DOHH2 (cell line): ENCODE results near the gene OR1N1.

ENCODE experiments used
- EZH2phosphoT487 ChIP-seq: fragments of 200-600 bp; sonication (generic); IDR thresholded peaks from 2 replicates; pipeline ENCODE4 v1.6.1; 2017; ENCODE audit warnings: borderline replicate concordance, mild to moderate bottlenecking, antibody characterized with exemption, low read length, moderate library complexity, mixed read lengths
- TF ChIP-seq, protein P1 (sequence below): fragments of 200-600 bp; sonication (generic); IDR thresholded peaks from one replicate; pipeline ENCODE4 v1.5.1; 2014; ENCODE audit warnings: antibody characterized with exemption, mild to moderate bottlenecking, low read depth, low read length; ENCODE audit not compliant: poor library complexity, severe bottlenecking

- TF ChIP-seq, protein P1, sequence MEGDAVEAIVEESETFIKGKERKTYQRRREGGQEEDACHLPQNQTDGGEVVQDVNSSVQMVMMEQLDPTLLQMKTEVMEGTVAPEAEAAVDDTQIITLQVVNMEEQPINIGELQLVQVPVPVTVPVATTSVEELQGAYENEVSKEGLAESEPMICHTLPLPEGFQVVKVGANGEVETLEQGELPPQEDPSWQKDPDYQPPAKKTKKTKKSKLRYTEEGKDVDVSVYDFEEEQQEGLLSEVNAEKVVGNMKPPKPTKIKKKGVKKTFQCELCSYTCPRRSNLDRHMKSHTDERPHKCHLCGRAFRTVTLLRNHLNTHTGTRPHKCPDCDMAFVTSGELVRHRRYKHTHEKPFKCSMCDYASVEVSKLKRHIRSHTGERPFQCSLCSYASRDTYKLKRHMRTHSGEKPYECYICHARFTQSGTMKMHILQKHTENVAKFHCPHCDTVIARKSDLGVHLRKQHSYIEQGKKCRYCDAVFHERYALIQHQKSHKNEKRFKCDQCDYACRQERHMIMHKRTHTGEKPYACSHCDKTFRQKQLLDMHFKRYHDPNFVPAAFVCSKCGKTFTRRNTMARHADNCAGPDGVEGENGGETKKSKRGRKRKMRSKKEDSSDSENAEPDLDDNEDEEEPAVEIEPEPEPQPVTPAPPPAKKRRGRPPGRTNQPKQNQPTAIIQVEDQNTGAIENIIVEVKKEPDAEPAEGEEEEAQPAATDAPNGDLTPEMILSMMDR = no peak
- no peak for TF ChIP-seq EZH2phosphoT487
Observed at GRCh38 chr9:122562134-122562760, 35.2 kb upstream of the OR1N1 start.
